Urinary bladder (tissue), 4 donors: ENCODE results near the gene TTLL3. TPM values are rescaled to one million over a fixed set of nuclear protein-coding genes. Genes with fewer than 3 reads are reported as not detected.

Source experiments
- DNase-seq: peaks from one replicate; pipeline ENCODE4 v3.0.0-alpha.2; 2015; ENCODE audit errors: extremely low spot score
- H3K27ac ChIP-seq: one replicate; pipeline ENCODE4 v1.5.1; 2013; ENCODE audit warnings: low read depth, mild to moderate bottlenecking, moderate library complexity
- H3K36me3 ChIP-seq: one replicate; pipeline ENCODE4 v1.6.1; 2013; ENCODE audit warnings: mild to moderate bottlenecking, moderate library complexity; ENCODE audit not compliant: insufficient read depth
- H3K4me1 ChIP-seq: one replicate; pipeline ENCODE4 v1.6.1; 2013; ENCODE audit warnings: mild to moderate bottlenecking, moderate library complexity; ENCODE audit not compliant: insufficient read depth
- H3K4me3 ChIP-seq: one replicate; pipeline ENCODE4 v1.5.1; 2013; ENCODE audit warnings: low read depth, low read length
- WGBS: extraction: QIAGEN DNeasy Blood & Tissue Kit; methylation state at CpG from one replicate; pipeline ENCODE4 v1.1.7; 2013; 5-methylcytosine and 5-hydroxymethylcytosine counted together
- polyA plus RNA-seq: library from polyadenylated mRNA; stranded (reverse); fragments of 200-250 nt; gene quantifications from one replicate; pipeline ENCODE4 v1.2.3, GENCODE V29; 2013
- total RNA-seq: library from RNA; depleted of rRNA; stranded (reverse); fragments of >200 nt; gene quantifications from one replicate; pipeline ENCODE4 v1.2.3, GENCODE V29; 2014
- donor health status: healthy with polysubstance abuse.
- donor health status: healthy.

The TTLL3 gene
- total and polyA plus RNA-seq, 2 donors: 36.2 to 63.3 TPM

DNA sequence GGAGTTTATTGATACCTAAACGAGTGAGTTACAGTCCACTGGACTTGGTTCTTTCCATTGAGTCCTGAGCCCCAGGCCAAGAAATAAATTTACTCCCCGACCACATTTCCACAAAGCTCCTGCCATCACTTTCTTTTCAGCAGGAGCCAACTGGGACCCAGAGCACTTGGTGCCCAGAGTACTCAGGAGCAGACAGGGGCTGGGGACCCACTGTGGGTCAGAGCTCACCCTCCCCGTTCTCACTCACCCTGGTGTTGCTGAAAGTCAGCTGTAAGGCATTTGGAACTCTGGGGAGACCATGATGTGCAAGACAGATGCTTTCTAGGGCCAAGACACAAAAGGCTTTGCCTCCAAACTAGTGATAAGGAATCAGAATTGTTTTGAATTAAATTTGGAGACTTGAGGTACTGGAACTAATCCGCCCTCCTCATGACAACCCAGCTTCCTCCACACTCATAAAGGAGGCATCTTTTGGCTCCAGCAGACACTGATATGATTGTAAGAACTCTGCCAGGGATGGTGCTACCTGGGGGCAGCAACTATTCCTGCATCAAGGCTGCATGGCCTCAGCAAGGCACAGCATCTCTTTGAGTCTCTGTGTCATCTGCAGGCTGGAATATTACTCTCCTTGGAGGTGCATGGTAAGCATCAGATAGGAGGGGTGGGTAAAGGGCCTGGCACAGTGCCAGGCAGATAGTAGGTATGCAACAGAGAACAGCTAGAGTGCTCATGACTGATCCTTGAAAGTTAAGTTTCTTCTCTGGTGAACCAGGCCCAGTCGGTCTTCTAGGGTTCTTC, 33.0 kb upstream of the TTLL3 start:
- H3K4me3 ChIP-seq: no peak overlapping the region
- H3K27ac ChIP-seq: no peak overlapping the region
- DNase-seq: no peak
- no peaks in the 10 kb centered on the region for H3K4me1 ChIP-seq
- H3K36me3 ChIP-seq: peaks cover 3% of the 10 kb centered on the region
- WGBS: 67% methylated on average over 5 of the region's 5 CpGs

DNA sequence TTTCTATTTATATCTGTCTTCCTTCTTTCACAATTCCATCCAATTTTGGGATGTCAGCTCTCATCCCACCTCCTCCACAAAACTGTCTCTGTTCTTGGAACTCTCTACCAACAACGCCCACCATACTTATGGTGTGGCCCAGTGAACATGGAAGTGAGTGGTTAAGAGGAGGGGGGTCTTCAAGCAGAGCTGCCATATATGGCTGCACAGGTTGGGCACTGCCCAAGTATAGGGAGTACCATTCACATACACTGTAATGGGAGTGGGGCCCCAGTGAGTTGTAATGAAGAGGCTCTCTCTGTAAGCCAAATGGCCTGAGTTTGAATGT, 32.4 kb upstream of the TTLL3 start:
- Histone ChIP-seq H3K4me1 (no peaks in the 10 kb centered on the region), H3K4me3 (no peak overlapping the region), H3K36me3 (peaks cover 3% of the 10 kb centered on the region), H3K27ac (no peak overlapping the region)
- no peak for DNase-seq
- 76% methylated on average over 1 of the region's 1 CpG for WGBS

DNA sequence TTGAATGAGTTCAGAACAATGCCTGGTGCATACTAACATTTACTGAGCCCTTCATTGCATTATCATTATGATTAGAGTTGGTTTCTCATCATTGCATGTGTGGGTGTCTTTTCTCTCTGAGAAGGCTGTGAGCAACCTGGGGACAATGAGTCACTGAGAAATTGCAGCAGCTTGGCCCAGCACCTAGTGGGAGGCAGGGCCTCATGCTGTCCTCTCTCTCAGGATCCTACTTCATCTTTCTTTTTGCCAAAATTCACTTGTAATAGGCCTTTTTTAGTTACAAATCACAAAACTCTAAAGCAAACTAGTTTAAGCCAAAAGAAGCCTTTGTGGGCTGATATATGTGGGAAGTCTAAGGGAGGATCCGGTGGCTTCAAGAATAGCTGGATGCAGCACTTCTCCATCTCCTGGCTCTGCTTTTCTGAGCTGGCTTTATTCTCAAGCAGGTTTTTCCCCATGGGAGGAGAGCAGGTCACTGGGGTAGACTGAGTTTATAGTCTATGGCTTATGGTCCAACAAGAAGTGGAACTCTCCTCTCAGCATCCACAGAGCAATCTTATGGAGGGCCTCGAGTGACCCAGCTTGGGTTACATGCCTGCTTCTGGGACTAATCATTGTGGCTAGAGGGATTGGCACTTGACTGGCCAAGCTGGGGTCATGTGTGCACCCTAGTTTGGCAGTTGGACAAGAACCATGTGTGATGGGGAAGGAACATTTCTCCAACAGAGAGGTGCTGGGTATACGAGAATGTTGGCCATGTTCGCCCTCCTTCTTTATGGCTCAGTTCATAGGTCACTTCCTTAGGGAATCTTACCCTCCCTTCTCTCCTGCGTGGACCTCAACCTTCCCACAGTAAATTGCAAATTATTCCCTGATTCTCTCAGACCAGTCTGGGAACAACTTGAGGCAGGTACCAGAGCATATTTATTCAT, 31.7 kb upstream of the TTLL3 start:
- DNase-seq: no peak
- 76% methylated on average over 5 of the region's 5 CpGs for WGBS
- Histone ChIP-seq H3K4me1 (no peaks in the 10 kb centered on the region), H3K36me3 (peaks cover 3% of the 10 kb centered on the region), H3K27ac (no peak overlapping the region), H3K4me3 (no peak overlapping the region)

DNA sequence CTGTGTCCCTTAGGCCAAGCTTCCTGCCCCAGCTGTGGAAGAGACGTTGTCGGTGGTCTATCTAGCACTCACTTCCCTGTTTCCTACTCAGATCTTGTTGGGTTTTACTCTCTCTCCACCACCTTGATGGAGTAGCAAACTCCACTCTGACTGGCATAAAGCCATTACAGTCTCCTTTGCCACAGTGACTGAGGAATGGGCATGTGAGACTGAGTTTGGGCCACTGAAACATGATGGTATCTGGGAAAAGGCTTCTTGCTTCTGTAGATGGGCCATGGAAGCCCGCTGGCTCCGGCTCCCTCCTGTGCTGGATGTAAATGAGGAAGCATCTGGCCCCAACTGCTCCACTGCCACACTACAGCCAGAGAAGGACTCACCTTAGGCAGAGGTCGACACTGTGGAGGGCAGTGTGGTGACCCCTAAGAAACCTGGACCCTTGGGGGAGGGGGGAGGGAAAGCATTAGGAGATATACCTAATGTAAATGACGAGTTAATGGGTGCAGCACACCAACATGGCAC, 30.9 kb upstream of the TTLL3 start:
- WGBS: 82% methylated on average over 6 of the region's 6 CpGs
- no peak overlapping the region for H3K4me3 ChIP-seq
- DNase-seq: no peak
- no peaks in the 10 kb centered on the region for H3K4me1 ChIP-seq
- peaks cover 3% of the 10 kb centered on the region for H3K36me3 ChIP-seq
- H3K27ac ChIP-seq: no peak overlapping the region

DNA sequence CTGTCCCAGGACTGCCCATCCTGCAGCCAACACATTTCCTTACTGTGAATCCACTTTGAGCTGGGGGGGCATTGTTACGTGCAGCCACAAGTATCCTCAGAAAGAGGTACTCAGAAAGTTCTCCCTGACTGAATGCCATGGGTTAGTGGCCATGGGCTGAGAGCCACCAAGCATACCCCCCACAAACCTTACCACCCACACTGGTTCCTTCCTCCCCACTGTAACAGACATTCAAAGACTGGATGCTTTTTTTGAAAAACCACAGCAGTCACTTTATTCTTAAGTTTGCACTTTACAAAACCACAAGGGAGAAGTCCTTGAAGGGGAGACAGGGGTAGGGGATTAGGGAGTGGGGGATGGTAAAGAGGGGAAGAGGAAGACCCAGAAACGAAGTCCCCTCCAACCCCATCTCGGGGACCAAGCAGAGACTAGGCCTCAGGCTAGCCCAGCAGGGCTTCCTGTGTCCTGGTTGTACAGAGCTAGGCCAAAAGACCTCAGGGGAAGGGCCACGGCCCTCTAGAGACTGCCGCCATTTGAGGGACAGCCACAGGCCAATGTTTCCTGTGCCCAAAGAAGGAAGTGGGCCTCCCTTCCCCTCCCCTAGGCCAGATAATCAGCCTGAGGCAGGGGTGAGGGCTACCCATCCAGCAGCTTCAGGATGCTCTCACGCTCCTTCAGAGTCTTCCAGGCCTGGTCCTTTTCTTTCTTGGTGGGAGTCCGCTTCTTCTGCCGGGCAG, 30.2 kb upstream of the TTLL3 start:
- Histone ChIP-seq H3K4me1 (no peaks in the 10 kb centered on the region), H3K36me3 (peaks cover 3% of the 10 kb centered on the region), H3K4me3 (no peak overlapping the region), H3K27ac (no peak overlapping the region)
- WGBS: 80% methylated on average over 8 of the region's 8 CpGs
- no peak for DNase-seq

DNA sequence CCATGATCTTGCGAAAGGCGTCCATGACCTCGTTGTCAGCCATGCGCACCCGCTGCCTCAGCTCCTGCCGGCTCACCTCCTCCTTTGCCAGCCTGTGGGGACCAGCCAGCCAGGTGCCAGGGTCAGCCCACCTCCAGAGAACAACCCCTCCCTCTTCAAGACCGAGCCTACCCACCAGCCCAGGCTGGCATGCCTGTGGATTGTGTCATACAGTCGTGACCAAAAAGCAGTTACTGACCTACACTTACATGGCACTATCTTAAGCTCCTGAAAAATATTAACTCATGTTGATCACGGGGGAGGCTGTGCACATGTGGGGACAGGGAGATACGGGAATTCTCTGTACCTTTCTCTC, 29.6 kb upstream of the TTLL3 start:
- H3K4me1 ChIP-seq: no peaks in the 10 kb centered on the region
- H3K4me3 ChIP-seq: no peak overlapping the region
- 85% methylated on average over 10 of the region's 10 CpGs for WGBS
- H3K36me3 ChIP-seq: peaks cover 4% of the 10 kb centered on the region
- peak overlapping the region; percentile 3 for H3K27ac ChIP-seq
- DNase-seq: no peak

DNA sequence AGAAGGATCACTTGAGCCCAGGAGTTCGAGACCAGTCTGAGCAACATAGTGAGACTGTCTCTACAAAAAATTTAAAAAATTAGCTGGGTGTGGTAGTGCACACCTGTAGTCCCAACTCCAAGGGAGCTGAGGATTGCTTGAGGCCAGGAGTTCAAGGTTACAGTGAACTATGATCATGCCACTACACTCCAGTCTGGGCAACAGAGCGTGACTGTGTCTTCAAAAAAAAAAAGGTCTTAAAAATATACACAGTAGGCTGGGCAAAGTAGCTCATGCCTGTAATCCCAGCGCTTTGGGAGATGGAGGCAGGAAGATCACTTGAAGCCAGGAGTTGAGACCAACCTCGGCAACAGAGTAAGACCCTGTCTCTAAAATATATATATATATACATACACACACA, 29.2 kb upstream of the TTLL3 start:
- H3K4me1 ChIP-seq: no peaks in the 10 kb centered on the region
- H3K36me3 ChIP-seq: peaks cover 5% of the 10 kb centered on the region

DNA sequence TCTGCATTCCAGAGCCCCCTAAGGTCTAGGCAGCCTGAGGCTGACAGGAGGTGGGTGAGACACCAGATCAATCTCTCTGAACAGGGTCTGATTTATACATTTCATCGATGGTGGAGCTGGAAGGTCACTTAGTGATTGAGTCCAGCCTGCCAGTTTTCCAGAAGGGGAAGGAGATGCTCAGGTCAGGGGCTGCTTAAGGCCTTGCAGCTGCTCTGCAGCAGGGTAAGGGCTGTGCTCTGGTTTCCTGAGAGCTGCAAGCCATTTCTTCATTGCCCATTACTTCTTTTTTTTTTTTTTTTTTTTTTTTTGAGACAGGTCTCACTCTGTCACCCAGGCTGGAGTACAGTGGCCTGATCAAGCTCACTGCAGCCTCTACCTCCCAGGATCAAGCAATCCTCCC, 28.5 kb upstream of the TTLL3 start:
- no peaks in the 10 kb centered on the region for H3K4me1 ChIP-seq
- no peak for DNase-seq
- H3K27ac ChIP-seq: no peak overlapping the region
- peaks cover 5% of the 10 kb centered on the region for H3K36me3 ChIP-seq
- 88% methylated on average over 1 of the region's 1 CpG for WGBS
- no peak overlapping the region for H3K4me3 ChIP-seq

More for the DNA sequence above, 29.2 kb upstream of the TTLL3 start:
- Histone ChIP-seq H3K4me3 (no peak overlapping the region), H3K27ac (no peak overlapping the region)
- WGBS: 89% methylated on average over 4 of the region's 4 CpGs
- DNase-seq: no peak

DNA sequence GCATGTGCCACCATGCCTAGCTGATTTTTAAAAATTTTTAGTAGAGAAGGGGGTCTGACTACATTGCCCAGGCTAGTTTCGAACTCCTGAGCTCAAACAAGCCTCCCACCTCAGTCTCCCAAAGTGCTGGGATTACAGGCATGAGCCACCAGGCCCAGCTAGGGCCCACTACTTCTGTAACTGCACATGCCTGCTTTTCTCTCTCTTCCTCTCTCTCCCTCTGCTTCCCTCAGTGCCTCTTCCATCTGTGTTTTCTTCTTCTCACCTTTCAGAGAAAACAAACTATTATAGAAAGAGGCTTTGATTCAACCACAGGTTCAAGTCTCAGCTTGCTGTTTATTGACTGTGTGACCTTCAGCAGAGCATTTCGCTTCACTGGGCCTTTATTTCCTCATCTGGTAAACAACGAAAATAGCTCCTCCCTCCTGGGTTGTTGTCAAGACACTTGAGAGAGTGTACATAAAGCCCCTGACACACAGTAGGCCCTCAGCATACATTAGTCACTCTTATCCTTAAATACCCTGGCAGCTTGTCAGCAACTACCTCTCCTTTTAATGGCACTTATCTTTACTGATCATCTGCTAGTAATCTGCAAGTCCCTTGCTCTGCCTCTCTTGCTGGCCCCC, 28.0 kb upstream of the TTLL3 start:
- peaks cover 6% of the 10 kb centered on the region for H3K36me3 ChIP-seq
- H3K4me3 ChIP-seq: no peak overlapping the region
- H3K4me1 ChIP-seq: no peaks in the 10 kb centered on the region
- WGBS: 77% methylated on average over 3 of the region's 3 CpGs
- H3K27ac ChIP-seq: no peak overlapping the region
- DNase-seq: no peak

DNA sequence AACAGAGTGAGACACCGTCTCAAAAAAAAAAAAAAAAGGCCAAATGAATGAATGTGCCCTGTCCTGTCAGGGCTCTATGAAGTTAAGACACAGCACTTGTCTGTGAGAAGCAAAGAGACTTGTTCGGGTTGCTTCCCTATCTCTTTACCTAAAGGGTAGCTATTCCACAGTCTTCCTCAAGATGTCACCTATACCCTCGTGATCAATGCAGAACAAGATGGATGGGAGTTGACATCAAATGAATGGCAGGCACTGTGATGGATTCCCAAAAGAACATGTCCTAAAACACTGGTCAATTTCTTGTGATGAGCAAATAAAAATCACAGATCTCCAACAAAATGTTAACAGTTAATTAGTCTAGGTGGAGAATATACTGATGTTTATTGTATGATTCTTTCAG, 27.3 kb upstream of the TTLL3 start:
- H3K4me3 ChIP-seq: no peak overlapping the region
- 64% methylated on average over 3 of the region's 3 CpGs for WGBS
- DNase-seq: no peak
- H3K4me1 ChIP-seq: no peaks in the 10 kb centered on the region
- H3K36me3 ChIP-seq: peaks cover 9% of the 10 kb centered on the region
- H3K27ac ChIP-seq: no peak overlapping the region

DNA sequence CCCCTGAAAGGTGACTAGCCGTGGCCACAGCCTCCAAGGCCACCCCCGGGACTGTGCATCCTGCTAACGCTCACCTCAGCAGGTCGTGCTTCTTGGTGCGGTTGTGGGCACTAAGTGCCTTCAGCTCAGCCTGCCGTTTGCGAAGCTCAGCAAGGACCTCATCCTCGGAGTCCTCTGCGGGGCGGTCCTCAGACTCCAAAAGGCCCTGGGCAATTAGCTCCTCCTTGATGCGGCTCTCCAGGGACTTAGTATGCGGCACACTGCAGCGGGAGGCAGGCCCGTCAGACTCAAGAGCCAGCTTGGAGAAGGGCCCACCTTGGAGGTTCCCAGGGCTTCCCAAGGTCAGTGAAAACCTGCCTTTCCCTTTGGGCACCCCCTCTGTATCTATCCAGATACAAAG, 26.1 kb upstream of the TTLL3 start:
- Histone ChIP-seq H3K4me3 (no peak overlapping the region), H3K36me3 (peaks cover 9% of the 10 kb centered on the region), H3K27ac (no peak overlapping the region), H3K4me1 (no peaks in the 10 kb centered on the region)
- no peak for DNase-seq
- WGBS: 91% methylated on average over 14 of the region's 14 CpGs

DNA sequence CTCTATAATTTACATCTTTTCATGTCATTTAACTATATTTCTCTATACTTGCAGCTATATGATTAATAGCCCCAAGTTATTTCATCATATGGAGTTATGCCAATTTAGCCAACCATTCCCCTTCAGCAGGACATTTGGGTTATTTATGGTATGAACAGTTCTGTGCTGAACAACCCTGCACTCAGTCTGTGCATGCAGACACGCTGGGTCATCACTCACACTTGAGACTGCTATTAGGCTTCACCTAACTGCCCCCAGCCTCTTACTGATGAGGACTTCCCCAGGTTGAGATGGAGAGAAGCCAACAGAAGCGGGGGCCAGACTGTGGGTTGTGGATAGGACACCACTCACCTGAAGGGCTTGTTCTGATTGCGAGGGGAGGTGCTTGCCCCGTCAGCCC, 25.1 kb upstream of the TTLL3 start:
- no peak for DNase-seq
- no peak overlapping the region for H3K27ac ChIP-seq
- peaks cover 10% of the 10 kb centered on the region for H3K36me3 ChIP-seq
- H3K4me1 ChIP-seq: no peaks in the 10 kb centered on the region
- no peak overlapping the region for H3K4me3 ChIP-seq
- 95% methylated on average over 4 of the region's 4 CpGs for WGBS

DNA sequence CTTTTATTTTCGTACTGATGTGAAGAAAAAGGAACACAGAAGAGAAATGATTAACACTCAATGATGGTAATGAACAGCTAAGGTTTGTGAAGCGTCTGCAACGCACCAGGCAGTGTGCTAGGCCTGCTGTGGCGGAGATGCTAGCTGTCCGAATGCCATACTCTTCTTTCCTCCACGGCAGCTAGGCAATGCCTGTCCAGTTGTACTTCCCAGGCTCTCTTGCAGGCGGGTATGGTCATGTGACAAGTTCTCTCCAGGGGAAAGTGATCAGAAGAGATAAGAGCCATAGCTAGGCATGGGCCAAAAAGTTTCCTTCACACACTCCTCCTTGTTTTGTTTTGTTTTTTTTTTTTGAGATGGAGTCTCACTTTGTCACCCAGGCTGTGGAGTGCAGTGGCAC, 24.5 kb upstream of the TTLL3 start:
- 76% methylated on average over 7 of the region's 7 CpGs for WGBS
- Histone ChIP-seq H3K36me3 (peaks cover 10% of the 10 kb centered on the region), H3K4me1 (no peaks in the 10 kb centered on the region), H3K27ac (no peak overlapping the region), H3K4me3 (no peak overlapping the region)
- DNase-seq: no peak
